DMS 273 (cell line): ENCODE measurements around the gene RRP36.
A peak's percentile ranks its signal among the peaks of the same experiment; 100 is the strongest.

Experiments
- DNase-seq: peaks from one replicate; lab custom pipeline; 2025; ENCODE audit not compliant: unreplicated experiment; lab: John Stamatoyannopoulos, UW

RRP36 gene

GRCh38 chr6:43006251-43006650 is 15.2 kb upstream of the RRP36 start:
- no peak for DNase-seq

GRCh38 chr6:43007126-43007525 is 14.3 kb upstream of the RRP36 start:
- no peak for DNase-seq

- peak; percentile 71 for DNase-seq
Observed at GRCh38 chr6:43009124-43009523, 12.3 kb upstream of the RRP36 start.

- no peak for DNase-seq
Observed at GRCh38 chr6:43011207-43011606, 10.2 kb upstream of the RRP36 start.

GRCh38 chr6:43012364-43012763 is 9.1 kb upstream of the RRP36 start:
- DNase-seq: no peak

- peak; percentile 57 for DNase-seq
Observed at GRCh38 chr6:43013097-43013842, 8.2 kb upstream of the RRP36 start.

- DNase-seq: peak; percentile 100
Observed at GRCh38 chr6:43013843-43014433, 7.5 kb upstream of the RRP36 start, which contains the start of the genes KLHDC3 and MEA1. KLHDC3 (plus strand) TSS chr6:43014249; CDS start chr6:43017193, 2,944 bp downstream. MEA1 (minus strand) TSS chr6:43013946; CDS start chr6:43013813, 133 bp downstream.

GRCh38 chr6:43014434-43014909 is 7.0 kb upstream of the RRP36 start:
- DNase-seq: peak; percentile 56

- DNase-seq: no peak
Observed at GRCh38 chr6:43016176-43016942, 5.1 kb upstream of the RRP36 start.

GRCh38 chr6:43016943-43017334 is 4.5 kb upstream of the RRP36 start:
- no peak for DNase-seq

GRCh38 chr6:43019152-43019551 is 2.3 kb upstream of the RRP36 start:
- no peak for DNase-seq

- no peak for DNase-seq
Observed at GRCh38 chr6:43020052-43020705, 1.2 kb upstream of the RRP36 start.

GRCh38 chr6:43020847-43021246 is 576 bp upstream of the RRP36 start:
- peak; percentile 70 for DNase-seq

- DNase-seq: no peak
Observed at GRCh38 chr6:43024436-43024835, 3.0 kb downstream of the RRP36 start.

GRCh38 chr6:43026365-43026764 is 4.9 kb downstream of the RRP36 start:
- DNase-seq: no peak

GRCh38 chr6:43029120-43029519 is 7.7 kb downstream of the RRP36 start:
- no peak for DNase-seq

GRCh38 chr6:43032326-43032725 is 10.9 kb downstream of the RRP36 start:
- DNase-seq: no peak

- DNase-seq: no peak
Observed at GRCh38 chr6:43033496-43034189, 12.2 kb downstream of the RRP36 start.

GRCh38 chr6:43034190-43034525 is 12.7 kb downstream of the RRP36 start:
- no peak for DNase-seq

GRCh38 chr6:43035495-43036194 is 14.2 kb downstream of the RRP36 start:
- DNase-seq: no peak
